OCI-LY1 (cell line): ENCODE results near the gene STX18.

Source experiments
- H2AFZ ChIP-seq: fragments of 200-600 bp; sonication (generic), shearing (Covaris generic); 2 replicates; pipeline ENCODE4 v1.6.0; 2014; ENCODE audit warnings: antibody characterized with exemption, mild to moderate bottlenecking, low read length
- H3F3A ChIP-seq: fragments of 200-600 bp; sonication (generic), shearing (Covaris generic); 2 replicates; pipeline ENCODE4 v1.6.0; 2014; ENCODE audit warnings: mild to moderate bottlenecking, antibody characterized with exemption, low read length, moderate library complexity; ENCODE audit not compliant: insufficient read depth
- H3K27ac ChIP-seq: fragments of 200-600 bp; sonication (generic); 2 replicates; pipeline ENCODE4 v1.5.1; 2014; ENCODE audit warnings: low read length, mixed run types, mild to moderate bottlenecking, low read depth; ENCODE audit not compliant: poor library complexity, severe bottlenecking
- H3K27me3 ChIP-seq: fragments of 200-600 bp; sonication (generic); 2 replicates; pipeline ENCODE4 v1.6.0; 2014; ENCODE audit warnings: antibody characterized with exemption, mild to moderate bottlenecking, low read length, moderate library complexity; ENCODE audit not compliant: insufficient read depth
- H3K36me3 ChIP-seq: fragments of 200-600 bp; sonication (generic); 2 replicates; pipeline ENCODE4 v1.6.1; 2014; ENCODE audit warnings: mild to moderate bottlenecking, antibody characterized with exemption, low read length, moderate library complexity, mixed read lengths; ENCODE audit not compliant: insufficient read depth
- H3K4me1 ChIP-seq: fragments of 200-600 bp; sonication (generic); 2 replicates; pipeline ENCODE4 v1.5.1; 2014; ENCODE audit warnings: mild to moderate bottlenecking, low read length, moderate library complexity; ENCODE audit not compliant: insufficient read depth, severe bottlenecking
- H3K4me2 ChIP-seq: fragments of 200-600 bp; sonication (generic), shearing (Covaris generic); 2 replicates; pipeline ENCODE4 v1.6.1; 2014; ENCODE audit warnings: low read length
- H3K4me3 ChIP-seq: fragments of 200-600 bp; sonication (generic); 2 replicates; pipeline ENCODE4 v1.5.1; 2014; ENCODE audit warnings: low read length, low read depth, mild to moderate bottlenecking, mixed read lengths; ENCODE audit not compliant: poor library complexity, severe bottlenecking
- H3K79me2 ChIP-seq: fragments of 200-600 bp; shearing (Covaris generic); 2 replicates; pipeline ENCODE4 v1.6.1; 2016; ENCODE audit warnings: mixed run types, low read length, mixed read lengths; ENCODE audit not compliant: insufficient read depth
- H3K9ac ChIP-seq: fragments of 200-600 bp; sonication (generic), shearing (Covaris generic); 2 replicates; pipeline ENCODE4 v1.6.1; 2014; ENCODE audit warnings: mild to moderate bottlenecking, low read length, mixed read lengths
- H3K9me2 ChIP-seq: fragments of 200-600 bp; sonication (generic), shearing (Covaris generic); 2 replicates; pipeline ENCODE4 v1.6.1; 2014; ENCODE audit warnings: low read depth, mild to moderate bottlenecking, low read length, mixed read lengths
- H3K9me3 ChIP-seq: fragments of 200-600 bp; shearing (Covaris generic); 2 replicates; pipeline ENCODE4 v1.6.1; 2014; ENCODE audit warnings: low read length, mixed read lengths
- H4K20me1 ChIP-seq: fragments of 200-600 bp; sonication (generic), shearing (Covaris generic); 2 replicates; pipeline ENCODE4 v1.6.0; 2016; ENCODE audit warnings: mild to moderate bottlenecking, low read length; ENCODE audit not compliant: insufficient read depth
- EZH2 ChIP-seq: fragments of 200-600 bp; sonication (generic), shearing (Covaris generic); IDR thresholded peaks from 2 replicates; pipeline ENCODE4 v1.8.0; 2017; ENCODE audit warnings: borderline replicate concordance, mixed run types, mild to moderate bottlenecking, antibody characterized with exemption, low read length, moderate library complexity, mixed read lengths
- TF ChIP-seq, protein P1 (sequence below): fragments of 200-600 bp; sonication (generic), shearing (Covaris generic); IDR thresholded peaks from 2 replicates; pipeline ENCODE4 v1.5.1; 2017; ENCODE audit warnings: mild to moderate bottlenecking, antibody characterized with exemption, low read length, moderate library complexity, mixed read lengths

The STX18 gene

DNA sequence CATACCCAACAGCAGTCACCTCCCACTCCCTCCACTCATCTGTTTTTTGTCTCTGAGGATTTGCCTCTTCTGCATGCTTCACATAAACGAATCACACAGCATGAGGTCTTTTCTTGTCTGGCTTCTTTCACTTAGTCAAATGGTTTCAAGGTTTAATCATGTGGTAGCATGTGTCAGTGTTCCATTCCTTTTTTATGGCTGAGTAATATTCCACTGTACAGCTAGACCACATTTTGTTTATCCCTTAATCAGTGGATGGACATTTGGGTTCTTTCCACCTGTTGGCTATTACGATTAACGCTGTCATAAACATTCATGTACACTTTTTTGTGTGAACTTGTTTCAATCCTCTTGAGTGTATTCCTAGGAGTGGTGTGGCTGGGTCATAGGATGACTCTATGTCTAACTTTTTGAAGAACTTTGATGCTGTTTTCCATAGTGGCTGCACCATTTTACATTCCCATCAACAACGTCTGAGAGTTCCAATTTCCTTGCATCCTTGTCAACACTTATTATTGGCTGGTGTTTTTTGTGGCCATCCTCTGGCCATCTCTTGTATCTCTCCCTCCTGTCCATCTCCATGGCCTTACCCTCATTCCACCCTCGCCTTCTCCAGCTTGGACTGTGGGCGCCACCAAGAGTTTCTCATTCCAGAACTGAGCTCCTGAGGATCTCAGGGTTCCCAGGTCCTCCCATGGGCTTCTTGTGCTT lies 167.3 kb downstream of the STX18 start:
- H3K9me3 ChIP-seq, result no peaks in the 10 kb centered on the region
- H3K36me3 ChIP-seq, result no peaks in the 10 kb centered on the region
- TF ChIP-seq, protein P1, sequence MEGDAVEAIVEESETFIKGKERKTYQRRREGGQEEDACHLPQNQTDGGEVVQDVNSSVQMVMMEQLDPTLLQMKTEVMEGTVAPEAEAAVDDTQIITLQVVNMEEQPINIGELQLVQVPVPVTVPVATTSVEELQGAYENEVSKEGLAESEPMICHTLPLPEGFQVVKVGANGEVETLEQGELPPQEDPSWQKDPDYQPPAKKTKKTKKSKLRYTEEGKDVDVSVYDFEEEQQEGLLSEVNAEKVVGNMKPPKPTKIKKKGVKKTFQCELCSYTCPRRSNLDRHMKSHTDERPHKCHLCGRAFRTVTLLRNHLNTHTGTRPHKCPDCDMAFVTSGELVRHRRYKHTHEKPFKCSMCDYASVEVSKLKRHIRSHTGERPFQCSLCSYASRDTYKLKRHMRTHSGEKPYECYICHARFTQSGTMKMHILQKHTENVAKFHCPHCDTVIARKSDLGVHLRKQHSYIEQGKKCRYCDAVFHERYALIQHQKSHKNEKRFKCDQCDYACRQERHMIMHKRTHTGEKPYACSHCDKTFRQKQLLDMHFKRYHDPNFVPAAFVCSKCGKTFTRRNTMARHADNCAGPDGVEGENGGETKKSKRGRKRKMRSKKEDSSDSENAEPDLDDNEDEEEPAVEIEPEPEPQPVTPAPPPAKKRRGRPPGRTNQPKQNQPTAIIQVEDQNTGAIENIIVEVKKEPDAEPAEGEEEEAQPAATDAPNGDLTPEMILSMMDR, result no peak
- no peak for TF ChIP-seq EZH2
- no peaks in the 10 kb centered on the region for H3F3A ChIP-seq
- H4K20me1 ChIP-seq, result no peaks in the 10 kb centered on the region
- H3K9me2 ChIP-seq, result no peaks in the 10 kb centered on the region
- H3K27ac ChIP-seq, result no peak overlapping the region
- peaks cover 2% of the 10 kb centered on the region for H3K4me1 ChIP-seq
- H3K4me3 ChIP-seq, result no peak overlapping the region
- no peak overlapping the region for H2AFZ ChIP-seq
- no peak overlapping the region for H3K4me2 ChIP-seq
- H3K79me2 ChIP-seq, result no peaks in the 10 kb centered on the region
- no peak overlapping the region for H3K9ac ChIP-seq
- H3K27me3 ChIP-seq, result no peaks in the 10 kb centered on the region
